ENCODE results near the gene C2CD2. TPM values are rescaled to one million over a fixed set of nuclear protein-coding genes. Genes with fewer than 3 reads are reported as not detected.
"Not testable (repeated sequence)": the region's sequence is repeated elsewhere in the genome, so short reads cannot be mapped to it uniquely, and the experiment has no call there.

Gene C2CD2
- total RNA-seq, 2 experiments from 2014 or later = 8.2 to 8.8 TPM

DNA sequence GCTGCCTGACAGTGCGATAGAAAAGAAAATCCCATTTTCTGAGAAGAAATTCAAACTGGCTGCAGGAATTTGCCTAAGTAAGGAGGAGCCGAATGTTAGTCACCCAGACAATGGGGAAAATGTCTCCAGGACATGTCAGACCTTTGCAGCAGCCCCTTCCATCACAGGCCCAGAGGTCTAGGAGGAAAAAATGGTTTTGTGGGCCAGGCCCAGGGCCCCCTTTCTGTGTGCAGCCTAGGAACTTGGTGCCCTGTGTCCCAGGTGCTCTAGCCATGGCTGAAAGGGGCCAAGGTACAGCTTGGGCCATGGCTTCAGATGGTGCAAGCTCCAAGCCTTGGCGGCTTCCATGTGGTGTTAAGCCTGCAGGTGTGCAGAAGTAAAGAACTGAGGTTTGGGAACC, 41.8 kb upstream of the C2CD2 start:
- Mint-ChIP-seq H3K27ac (no peak overlapping the region), H3K4me1 (ENCODE audit: low read depth) (no peaks in the 10 kb centered on the region), H3K9me3 (no peaks in the 10 kb centered on the region), H3K36me3 (ENCODE audit: low read depth) (peaks cover 90% of the 10 kb centered on the region), H3K4me3 (no peak overlapping the region), H3K27me3 (no peaks in the 10 kb centered on the region)
- Histone ChIP-seq H3K27me3 (ENCODE audit: control insufficient read depth in 1 of 2, insufficient read depth in 2 of 2, low read length in 2 of 2) (no peaks in the 10 kb centered on the region), H3K36me3 (ENCODE audit: insufficient read depth, low read length) (peaks cover 46% of the 10 kb centered on the region), H3K4me3 (ENCODE audit: low read length) (no peak overlapping the region), H3K4me1 (ENCODE audit: insufficient read depth, low read length) (no peaks in the 10 kb centered on the region), H3K9me3 (ENCODE audit: control insufficient read depth in 1 of 2, insufficient read depth in 1 of 2, low read length in 2 of 2) (peaks cover 0 to 9% of the 10 kb centered on the region in 2 experiments), H3K27ac (ENCODE audit: low read depth in 1 of 2, low read length in 2 of 2) (no peak overlapping the region)
- no peak for ATAC-seq (ENCODE audit: poor library complexity)
- TF ChIP-seq, protein P1, sequence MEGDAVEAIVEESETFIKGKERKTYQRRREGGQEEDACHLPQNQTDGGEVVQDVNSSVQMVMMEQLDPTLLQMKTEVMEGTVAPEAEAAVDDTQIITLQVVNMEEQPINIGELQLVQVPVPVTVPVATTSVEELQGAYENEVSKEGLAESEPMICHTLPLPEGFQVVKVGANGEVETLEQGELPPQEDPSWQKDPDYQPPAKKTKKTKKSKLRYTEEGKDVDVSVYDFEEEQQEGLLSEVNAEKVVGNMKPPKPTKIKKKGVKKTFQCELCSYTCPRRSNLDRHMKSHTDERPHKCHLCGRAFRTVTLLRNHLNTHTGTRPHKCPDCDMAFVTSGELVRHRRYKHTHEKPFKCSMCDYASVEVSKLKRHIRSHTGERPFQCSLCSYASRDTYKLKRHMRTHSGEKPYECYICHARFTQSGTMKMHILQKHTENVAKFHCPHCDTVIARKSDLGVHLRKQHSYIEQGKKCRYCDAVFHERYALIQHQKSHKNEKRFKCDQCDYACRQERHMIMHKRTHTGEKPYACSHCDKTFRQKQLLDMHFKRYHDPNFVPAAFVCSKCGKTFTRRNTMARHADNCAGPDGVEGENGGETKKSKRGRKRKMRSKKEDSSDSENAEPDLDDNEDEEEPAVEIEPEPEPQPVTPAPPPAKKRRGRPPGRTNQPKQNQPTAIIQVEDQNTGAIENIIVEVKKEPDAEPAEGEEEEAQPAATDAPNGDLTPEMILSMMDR (IDR thresholded peaks at IDR 0.05) = no peak
- intact Hi-C loops (cut with DNase I, micrococcal nuclease) = no loop called here
- ChIA-PET POLR2A (no interaction called here), CTCF (no interaction called here)
- no peak for DNase-seq

DNA sequence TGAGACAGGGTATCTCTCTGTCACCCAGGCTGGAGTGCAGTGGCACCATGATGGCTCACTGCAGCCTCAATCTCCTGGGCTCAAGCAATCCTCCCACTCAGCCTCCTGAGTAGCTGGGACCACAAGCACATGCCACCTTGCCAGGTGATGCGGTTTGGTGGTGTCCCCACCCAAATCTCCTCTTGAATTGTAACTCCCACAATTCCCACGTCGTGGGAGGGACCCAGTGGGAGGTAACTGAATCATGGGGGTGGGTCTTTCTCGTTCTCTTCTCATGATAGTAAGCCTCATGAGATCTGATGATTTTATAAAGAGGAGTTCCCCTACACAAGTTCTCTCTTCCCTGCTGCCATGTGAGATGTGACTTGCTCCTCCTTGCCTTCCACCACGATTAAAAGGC, 40.8 kb upstream of the C2CD2 start:
- H3K9me3 Mint-ChIP-seq; DNase-seq; H3K9me3 ChIP-seq (ENCODE audit: control insufficient read depth in 1 of 2, insufficient read depth in 1 of 2, low read length in 2 of 2); intact Hi-C loops (cut with DNase I, micrococcal nuclease); H3K27ac Mint-ChIP-seq; H3K4me1 Mint-ChIP-seq (ENCODE audit: low read depth); H3K27ac ChIP-seq (ENCODE audit: low read depth in 1 of 2, low read length in 2 of 2); H3K4me1 ChIP-seq (ENCODE audit: insufficient read depth, low read length); H3K27me3 ChIP-seq (ENCODE audit: control insufficient read depth in 1 of 2, insufficient read depth in 2 of 2, low read length in 2 of 2); H3K4me3 Mint-ChIP-seq; ATAC-seq (ENCODE audit: poor library complexity); H3K4me3 ChIP-seq (ENCODE audit: low read length); CTCF ChIA-PET; H3K27me3 Mint-ChIP-seq: not testable (repeated sequence)
- peaks cover 43% of the 10 kb centered on the region for H3K36me3 ChIP-seq (ENCODE audit: insufficient read depth, low read length)
- POLR2A ChIA-PET = interaction anchor here (1.3 kb wide), 1 partner anchor 15 kb away, joined by 3 read pairs; the partner anchor contains the start of gene ZBTB21
- H3K36me3 Mint-ChIP-seq (ENCODE audit: low read depth) = peaks cover 87% of the 10 kb centered on the region

DNA sequence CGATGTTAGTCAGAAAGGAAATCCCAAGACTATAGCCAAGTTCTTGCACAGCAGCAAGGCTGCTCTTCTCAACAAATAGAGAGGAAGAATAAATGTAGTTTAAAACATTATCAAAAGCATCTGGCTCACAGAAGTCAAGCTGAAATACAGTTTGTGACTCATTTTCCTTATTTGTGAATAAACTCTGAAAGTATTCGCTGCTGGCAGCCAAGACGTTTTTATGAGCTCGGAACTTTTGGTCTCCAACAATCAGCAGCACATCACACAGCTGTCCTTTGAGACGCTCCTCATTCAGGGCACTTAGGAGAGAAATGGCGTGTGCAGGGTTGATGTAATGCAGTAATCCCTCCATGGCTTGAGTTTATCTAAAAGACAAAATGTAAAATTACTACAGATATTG, 39.9 kb upstream of the C2CD2 start:
- H3K36me3 Mint-ChIP-seq (ENCODE audit: low read depth) = peaks cover 84% of the 10 kb centered on the region
- H3K4me1 Mint-ChIP-seq (ENCODE audit: low read depth) = no peaks in the 10 kb centered on the region
- TF ChIP-seq, protein P1 (IDR thresholded peaks at IDR 0.05) = no peak
- ChIA-PET CTCF (no interaction called here), POLR2A (interaction anchor here (1.3 kb wide), 1 partner anchor 16 kb away, joined by 3 read pairs; the partner anchor contains the start of gene ZBTB21)
- Histone ChIP-seq H3K4me1 (ENCODE audit: insufficient read depth, low read length) (no peaks in the 10 kb centered on the region), H3K9me3 (ENCODE audit: control insufficient read depth in 1 of 2, insufficient read depth in 1 of 2, low read length in 2 of 2) (peaks cover 0 to 9% of the 10 kb centered on the region in 2 experiments), H3K27me3 (ENCODE audit: control insufficient read depth in 1 of 2, insufficient read depth in 2 of 2, low read length in 2 of 2) (no peaks in the 10 kb centered on the region), H3K27ac (ENCODE audit: low read depth in 1 of 2, low read length in 2 of 2) (no peak overlapping the region), H3K36me3 (ENCODE audit: insufficient read depth, low read length) (peaks cover 38% of the 10 kb centered on the region), H3K4me3 (ENCODE audit: low read length) (no peak overlapping the region)
- no peaks in the 10 kb centered on the region for H3K27me3 Mint-ChIP-seq
- no peak for ATAC-seq (ENCODE audit: poor library complexity)
- H3K9me3 Mint-ChIP-seq = no peaks in the 10 kb centered on the region
- no peak for DNase-seq
- no peak overlapping the region for H3K27ac Mint-ChIP-seq
- no peak overlapping the region for H3K4me3 Mint-ChIP-seq
- intact Hi-C loops (cut with DNase I, micrococcal nuclease) = no loop called here

DNA sequence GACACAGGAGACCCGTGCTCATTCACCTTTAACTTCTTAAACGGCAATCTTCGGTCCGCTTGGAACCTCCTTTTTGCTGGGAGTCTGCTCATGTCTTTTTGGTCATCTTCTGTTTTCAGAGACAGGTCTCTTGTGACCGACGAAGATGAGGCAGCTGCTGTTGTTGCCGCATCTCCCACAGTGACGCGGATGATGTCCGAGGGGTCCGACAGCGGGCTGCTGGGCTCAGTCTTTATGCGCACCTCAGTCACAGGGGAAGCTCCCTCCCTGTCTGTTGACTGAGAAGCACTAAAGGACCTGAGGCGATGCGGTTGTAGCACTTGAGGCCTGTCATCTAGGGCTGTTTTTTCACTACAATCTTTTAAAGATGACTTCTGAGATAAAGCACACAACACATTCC, 38.8 kb upstream of the C2CD2 start:
- Histone ChIP-seq H3K4me1 (ENCODE audit: insufficient read depth, low read length) (no peaks in the 10 kb centered on the region), H3K27ac (ENCODE audit: low read depth in 1 of 2, low read length in 2 of 2) (no peak overlapping the region), H3K4me3 (ENCODE audit: low read length) (no peak overlapping the region), H3K27me3 (ENCODE audit: control insufficient read depth in 1 of 2, insufficient read depth in 2 of 2, low read length in 2 of 2) (no peaks in the 10 kb centered on the region), H3K36me3 (ENCODE audit: insufficient read depth, low read length) (peaks cover 38% of the 10 kb centered on the region), H3K9me3 (ENCODE audit: control insufficient read depth in 1 of 2, insufficient read depth in 1 of 2, low read length in 2 of 2) (peaks cover 0 to 9% of the 10 kb centered on the region in 2 experiments)
- intact Hi-C loops (cut with DNase I, micrococcal nuclease) = no loop called here
- H3K27me3 Mint-ChIP-seq = no peaks in the 10 kb centered on the region
- ATAC-seq (ENCODE audit: poor library complexity) (no peak), DNase-seq (no peak)
- H3K27ac Mint-ChIP-seq = no peak overlapping the region
- TF ChIP-seq, protein P1 (IDR thresholded peaks at IDR 0.05) = no peak
- no peaks in the 10 kb centered on the region for H3K9me3 Mint-ChIP-seq
- CTCF ChIA-PET = no interaction called here
- H3K4me1 Mint-ChIP-seq (ENCODE audit: low read depth) = no peaks in the 10 kb centered on the region
- no peak overlapping the region for H3K4me3 Mint-ChIP-seq
- H3K36me3 Mint-ChIP-seq (ENCODE audit: low read depth) = peaks cover 75% of the 10 kb centered on the region
- POLR2A ChIA-PET = no interaction called here
